ENCODE data around the gene STIMATE. TPM values are rescaled to one million over a fixed set of nuclear protein-coding genes. Genes with fewer than 3 reads are reported as not detected.

STIMATE gene
- total and polyA plus RNA-seq, 3 donors from 2014 or later: 16.7 to 42.9 (median 33.2) TPM

DNA sequence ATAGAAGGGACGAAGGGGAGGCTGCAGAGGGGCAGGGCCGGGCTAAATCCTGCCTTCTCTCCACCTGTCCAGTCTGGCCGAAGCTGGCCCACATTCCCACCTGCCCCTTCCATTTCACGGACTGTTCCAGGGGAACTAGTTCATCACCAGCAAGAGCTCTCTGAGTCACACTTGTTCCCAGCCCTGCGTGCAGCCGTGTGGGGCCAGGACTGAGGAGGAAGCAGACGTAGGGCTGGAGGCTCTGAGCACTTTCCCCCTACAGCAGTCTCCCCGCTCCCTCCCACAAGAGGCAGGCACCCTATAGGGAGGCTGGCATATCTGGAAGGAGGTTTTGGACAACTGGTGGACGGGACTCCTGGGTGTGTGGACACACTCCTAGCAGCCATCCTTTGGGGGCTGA, 69.9 kb downstream of the STIMATE start:
- intact Hi-C loops (cut with DNase I; ENCODE audit: low total_unique reads): no loop called here
- Histone ChIP-seq H3K27ac (no peak overlapping the region), H3K4me3 (no peak overlapping the region), H3K4me1 (no peaks in the 10 kb centered on the region), H3K36me3 (ENCODE audit: low read depth, missing control alignments) (no peaks in the 10 kb centered on the region), H3K9me3 (no peaks in the 10 kb centered on the region), H3K27me3 (no peaks in the 10 kb centered on the region)
- TF ChIP-seq, protein P1, sequence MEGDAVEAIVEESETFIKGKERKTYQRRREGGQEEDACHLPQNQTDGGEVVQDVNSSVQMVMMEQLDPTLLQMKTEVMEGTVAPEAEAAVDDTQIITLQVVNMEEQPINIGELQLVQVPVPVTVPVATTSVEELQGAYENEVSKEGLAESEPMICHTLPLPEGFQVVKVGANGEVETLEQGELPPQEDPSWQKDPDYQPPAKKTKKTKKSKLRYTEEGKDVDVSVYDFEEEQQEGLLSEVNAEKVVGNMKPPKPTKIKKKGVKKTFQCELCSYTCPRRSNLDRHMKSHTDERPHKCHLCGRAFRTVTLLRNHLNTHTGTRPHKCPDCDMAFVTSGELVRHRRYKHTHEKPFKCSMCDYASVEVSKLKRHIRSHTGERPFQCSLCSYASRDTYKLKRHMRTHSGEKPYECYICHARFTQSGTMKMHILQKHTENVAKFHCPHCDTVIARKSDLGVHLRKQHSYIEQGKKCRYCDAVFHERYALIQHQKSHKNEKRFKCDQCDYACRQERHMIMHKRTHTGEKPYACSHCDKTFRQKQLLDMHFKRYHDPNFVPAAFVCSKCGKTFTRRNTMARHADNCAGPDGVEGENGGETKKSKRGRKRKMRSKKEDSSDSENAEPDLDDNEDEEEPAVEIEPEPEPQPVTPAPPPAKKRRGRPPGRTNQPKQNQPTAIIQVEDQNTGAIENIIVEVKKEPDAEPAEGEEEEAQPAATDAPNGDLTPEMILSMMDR (IDR thresholded peaks at IDR 0.05): no peak
- TF ChIP-seq POLR2A (IDR thresholded peaks at IDR 0.05): no peak
- DNase-seq: no peak
- WGBS, 2 donors: 73 to 84% methylated on average over 9 of the region's 9 CpGs

- Histone ChIP-seq H3K27ac (no peak overlapping the region), H3K27me3 (no peaks in the 10 kb centered on the region), H3K4me1 (no peaks in the 10 kb centered on the region), H3K36me3 (ENCODE audit: low read depth, missing control alignments) (no peaks in the 10 kb centered on the region), H3K4me3 (no peak overlapping the region), H3K9me3 (no peaks in the 10 kb centered on the region)
- TF ChIP-seq, protein P1 (IDR thresholded peaks at IDR 0.05): no peak
- no peak for TF ChIP-seq POLR2A (IDR thresholded peaks at IDR 0.05)
- 90 to 94% methylated on average over 6 to 9 of the region's 10 CpGs for WGBS, 2 donors
- no peak for DNase-seq
- intact Hi-C loops (cut with DNase I; ENCODE audit: low total_unique reads): no loop called here
Measured at GRCh38 chr3:52824037-52824436, 73.3 kb downstream of the STIMATE start.

- Histone ChIP-seq H3K4me1 (no peaks in the 10 kb centered on the region), H3K27me3 (no peaks in the 10 kb centered on the region), H3K9me3 (no peaks in the 10 kb centered on the region), H3K4me3 (no peak overlapping the region), H3K36me3 (ENCODE audit: low read depth, missing control alignments) (no peaks in the 10 kb centered on the region), H3K27ac (no peak overlapping the region)
- intact Hi-C loops (cut with DNase I; ENCODE audit: low total_unique reads): no loop called here
- TF ChIP-seq POLR2A (IDR thresholded peaks at IDR 0.05): no peak
- TF ChIP-seq, protein P1 (IDR thresholded peaks at IDR 0.05): no peak
- WGBS, 2 donors: 94 to 95% methylated on average over 5 of the region's 5 CpGs
- DNase-seq: no peak
Measured at GRCh38 chr3:52822363-52822762, 75.0 kb downstream of the STIMATE start.

DNA sequence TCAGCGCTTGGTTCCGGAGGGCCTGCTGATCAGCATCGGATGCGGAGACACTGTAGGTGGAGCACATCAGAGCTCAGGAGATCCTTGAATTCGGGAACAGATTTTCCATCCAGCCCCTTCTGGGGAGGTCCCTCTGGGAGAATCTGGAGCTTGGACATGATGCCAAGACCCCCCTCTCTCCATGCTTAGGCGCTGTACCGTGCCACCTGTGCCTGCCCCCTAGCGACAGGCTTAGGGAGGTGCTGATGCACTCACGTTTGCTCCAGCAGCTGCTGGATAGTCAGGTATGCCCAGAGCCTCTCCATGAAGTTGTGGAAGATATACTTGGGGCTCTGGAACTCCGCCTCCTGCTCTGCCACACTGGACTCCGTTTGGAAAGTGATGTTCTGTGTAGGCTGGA, 76.6 kb downstream of the STIMATE start:
- H3K4me3 ChIP-seq: no peak overlapping the region
- H3K9me3 ChIP-seq: no peaks in the 10 kb centered on the region
- TF ChIP-seq, protein P1 (IDR thresholded peaks at IDR 0.05): peak in 1 of 3 experiments; percentile 36
- no peak for TF ChIP-seq POLR2A (IDR thresholded peaks at IDR 0.05)
- intact Hi-C loops (cut with DNase I; ENCODE audit: low total_unique reads): no loop called here
- H3K27me3 ChIP-seq: no peaks in the 10 kb centered on the region
- H3K27ac ChIP-seq: no peak overlapping the region
- H3K36me3 ChIP-seq (ENCODE audit: low read depth, missing control alignments): no peaks in the 10 kb centered on the region
- H3K4me1 ChIP-seq: no peaks in the 10 kb centered on the region
- 68 to 72% methylated on average over 11 of the region's 11 CpGs for WGBS, 2 donors
- DNase-seq: peak; percentile 40

DNA sequence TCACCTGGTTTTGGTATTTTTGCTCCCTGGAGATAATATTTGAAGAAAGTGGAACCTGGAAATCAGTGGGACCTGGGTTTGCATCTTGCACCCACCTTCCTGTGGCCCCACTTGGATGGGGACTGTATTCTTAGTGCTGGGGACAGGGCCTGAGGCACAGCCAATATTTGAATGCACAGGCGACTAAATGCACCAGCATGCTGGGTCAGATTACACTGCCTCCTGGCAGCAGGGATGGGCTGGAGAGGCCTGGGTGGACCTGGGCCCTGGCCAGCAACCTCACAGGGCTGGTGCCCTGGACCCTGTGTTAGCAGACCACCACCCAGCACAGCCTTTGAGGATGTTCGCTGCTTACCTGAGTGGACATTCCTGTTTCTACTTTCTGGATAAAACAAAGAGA, 77.4 kb downstream of the STIMATE start:
- DNase-seq: no peak
- WGBS, 2 donors: 94 to 100% methylated on average over 1 to 2 of the region's 2 CpGs
- no peak overlapping the region for H3K27ac ChIP-seq
- no peaks in the 10 kb centered on the region for H3K9me3 ChIP-seq
- H3K4me1 ChIP-seq: no peaks in the 10 kb centered on the region
- H3K27me3 ChIP-seq: no peaks in the 10 kb centered on the region
- intact Hi-C loops (cut with DNase I; ENCODE audit: low total_unique reads): no loop called here
- H3K36me3 ChIP-seq (ENCODE audit: low read depth, missing control alignments): no peaks in the 10 kb centered on the region
- H3K4me3 ChIP-seq: no peak overlapping the region
- no peak for TF ChIP-seq POLR2A (IDR thresholded peaks at IDR 0.05)
- TF ChIP-seq, protein P1 (IDR thresholded peaks at IDR 0.05): no peak
